ENCODE results near the gene ASIC3. TPM values are rescaled to one million over a fixed set of nuclear protein-coding genes. Genes with fewer than 3 reads are reported as not detected.
A peak's percentile ranks its signal among the peaks of the same experiment; 100 is the strongest.

The ASIC3 gene
- total RNA-seq, 6 experiments from 2014 or later = 0.53 to 1.2 (median 1.2) TPM

DNA sequence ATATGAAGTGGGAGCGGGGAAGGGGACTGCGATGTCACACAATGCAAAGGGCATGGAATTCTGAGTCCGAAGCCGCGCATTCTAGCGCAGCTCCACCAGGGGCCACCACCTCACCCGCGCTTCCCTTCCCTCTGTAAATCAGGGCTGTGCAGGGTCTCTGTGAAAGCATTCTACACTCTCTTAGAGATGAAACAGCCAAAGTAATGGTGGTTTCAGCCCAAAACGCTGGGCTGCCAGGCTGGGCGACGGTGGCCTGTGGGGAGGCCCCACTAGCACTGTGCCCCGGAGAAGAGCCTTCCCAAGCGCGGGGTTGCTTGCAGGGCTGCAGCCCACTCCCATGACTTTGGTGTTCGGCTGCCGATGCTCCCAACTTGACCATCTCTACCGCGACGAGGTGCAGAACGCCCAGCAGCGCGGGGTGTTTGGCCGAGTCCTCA, 35.4 kb upstream of the ASIC3 start:
- Histone ChIP-seq H3K27ac (no peak overlapping the region), H3K4me3 (no peak overlapping the region), H3K4me1 (peaks cover 0 to 12% (median 1%) of the 10 kb centered on the region in 4 donors), H3K9me3 (no peaks in the 10 kb centered on the region), H3K27me3 (peaks cover 0 to 4% of the 10 kb centered on the region in 2 donors), H3K36me3 (no peaks in the 10 kb centered on the region)
- ATAC-seq = peak in 2 of 4 donors; percentile 24 to 34
- TF ChIP-seq, protein P1, sequence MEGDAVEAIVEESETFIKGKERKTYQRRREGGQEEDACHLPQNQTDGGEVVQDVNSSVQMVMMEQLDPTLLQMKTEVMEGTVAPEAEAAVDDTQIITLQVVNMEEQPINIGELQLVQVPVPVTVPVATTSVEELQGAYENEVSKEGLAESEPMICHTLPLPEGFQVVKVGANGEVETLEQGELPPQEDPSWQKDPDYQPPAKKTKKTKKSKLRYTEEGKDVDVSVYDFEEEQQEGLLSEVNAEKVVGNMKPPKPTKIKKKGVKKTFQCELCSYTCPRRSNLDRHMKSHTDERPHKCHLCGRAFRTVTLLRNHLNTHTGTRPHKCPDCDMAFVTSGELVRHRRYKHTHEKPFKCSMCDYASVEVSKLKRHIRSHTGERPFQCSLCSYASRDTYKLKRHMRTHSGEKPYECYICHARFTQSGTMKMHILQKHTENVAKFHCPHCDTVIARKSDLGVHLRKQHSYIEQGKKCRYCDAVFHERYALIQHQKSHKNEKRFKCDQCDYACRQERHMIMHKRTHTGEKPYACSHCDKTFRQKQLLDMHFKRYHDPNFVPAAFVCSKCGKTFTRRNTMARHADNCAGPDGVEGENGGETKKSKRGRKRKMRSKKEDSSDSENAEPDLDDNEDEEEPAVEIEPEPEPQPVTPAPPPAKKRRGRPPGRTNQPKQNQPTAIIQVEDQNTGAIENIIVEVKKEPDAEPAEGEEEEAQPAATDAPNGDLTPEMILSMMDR (IDR thresholded peaks at IDR 0.05) = peak in 3 of 4 donors; percentile 32 to 38 (median 33)
- TF ChIP-seq POLR2A (IDR thresholded peaks at IDR 0.05) = no peak
- no peak for DNase-seq
- WGBS (ENCODE audit: insufficient coverage, low coverage, low lambda C conversion rate, missing lambda C conversion rate) = 14% methylated on average over 11 of the region's 23 CpGs
- intact Hi-C loops (cut with DNase I) = no loop called here

DNA sequence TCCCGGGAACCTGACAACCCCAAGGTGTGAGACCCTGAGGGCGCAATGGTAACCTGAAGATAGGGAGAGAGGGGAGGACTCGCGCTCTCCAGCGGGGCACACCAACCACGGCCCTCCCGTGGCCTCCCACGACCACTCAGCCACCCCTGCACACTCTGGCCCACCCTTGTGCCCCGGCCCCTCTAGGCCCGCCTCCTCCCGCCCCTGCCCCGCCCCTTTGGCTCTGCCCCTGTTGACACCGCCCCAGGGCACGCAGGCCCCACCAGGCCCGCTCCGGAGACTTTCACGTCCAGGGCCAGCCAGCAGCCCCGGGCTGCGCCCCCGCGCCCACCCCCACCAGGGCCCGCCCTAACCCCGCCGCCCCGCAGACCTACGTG, 35.0 kb upstream of the ASIC3 start:
- DNase-seq = no peak

DNA sequence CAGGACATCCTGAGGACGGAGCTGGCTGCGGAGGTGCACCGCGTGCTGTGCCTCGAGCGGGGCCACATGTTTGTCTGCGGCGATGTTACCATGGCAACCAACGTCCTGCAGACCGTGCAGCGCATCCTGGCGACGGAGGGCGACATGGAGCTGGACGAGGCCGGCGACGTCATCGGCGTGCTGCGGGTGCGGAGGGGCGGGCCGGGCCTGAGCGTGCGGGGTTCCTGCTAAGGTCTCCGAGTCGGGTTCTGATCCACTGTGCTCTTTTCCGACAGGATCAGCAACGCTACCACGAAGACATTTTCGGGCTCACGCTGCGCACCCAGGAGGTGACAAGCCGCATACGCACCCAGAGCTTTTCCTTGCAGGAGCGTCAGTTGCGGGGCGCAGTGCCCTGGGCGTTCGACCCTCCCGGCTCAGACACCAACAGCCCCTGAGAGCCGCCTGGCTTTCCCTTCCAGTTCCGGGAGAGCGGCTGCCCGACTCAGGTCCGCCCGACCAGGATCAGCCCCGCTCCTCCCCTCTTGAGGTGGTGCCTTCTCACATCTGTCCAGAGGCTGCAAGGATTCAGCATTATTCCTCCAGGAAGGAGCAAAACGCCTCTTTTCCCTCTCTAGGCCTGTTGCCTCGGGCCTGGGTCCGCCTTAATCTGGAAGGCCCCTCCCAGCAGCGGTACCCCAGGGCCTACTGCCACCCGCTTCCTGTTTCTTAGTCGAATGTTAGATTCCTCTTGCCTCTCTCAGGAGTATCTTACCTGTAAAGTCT, 34.4 kb upstream of the ASIC3 start:
- Histone ChIP-seq H3K27me3 (peaks cover 0 to 12% of the 10 kb centered on the region in 2 donors), H3K36me3 (no peaks in the 10 kb centered on the region), H3K27ac (no peak overlapping the region), H3K4me1 (peaks cover 0 to 17% (median 2%) of the 10 kb centered on the region in 4 donors), H3K9me3 (no peaks in the 10 kb centered on the region), H3K4me3 (peak overlapping the region in 1 of 3 donors; percentile 13)
- peak in 2 of 3 donors; percentile 58 to 63 for DNase-seq
- intact Hi-C loops (cut with DNase I) = no loop called here
- WGBS (ENCODE audit: insufficient coverage, low coverage, low lambda C conversion rate, missing lambda C conversion rate) = 7% methylated on average over 28 of the region's 55 CpGs
- peak in 3 of 4 donors; percentile 6 to 42 (median 23) for ATAC-seq
- TF ChIP-seq, protein P1 (IDR thresholded peaks at IDR 0.05) = no peak
- TF ChIP-seq POLR2A (IDR thresholded peaks at IDR 0.05) = no peak

More for the DNA sequence above, 35.0 kb upstream of the ASIC3 start:
- WGBS (ENCODE audit: insufficient coverage, low coverage, low lambda C conversion rate, missing lambda C conversion rate) = no CpG with 5 or more reads among the region's 26 CpGs
- TF ChIP-seq POLR2A (IDR thresholded peaks at IDR 0.05) = no peak
- TF ChIP-seq, protein P1 (IDR thresholded peaks at IDR 0.05) = no peak
- no peaks in the 10 kb centered on the region for H3K36me3 ChIP-seq
- H3K27ac ChIP-seq = no peak overlapping the region
- intact Hi-C loops (cut with DNase I) = no loop called here
- peak in 1 of 4 donors; percentile 5 for ATAC-seq
- H3K9me3 ChIP-seq = no peaks in the 10 kb centered on the region
- H3K27me3 ChIP-seq = peaks cover 0 to 7% of the 10 kb centered on the region in 2 donors
- H3K4me1 ChIP-seq = peaks cover 0 to 16% (median 2%) of the 10 kb centered on the region in 4 donors
- no peak overlapping the region for H3K4me3 ChIP-seq

DNA sequence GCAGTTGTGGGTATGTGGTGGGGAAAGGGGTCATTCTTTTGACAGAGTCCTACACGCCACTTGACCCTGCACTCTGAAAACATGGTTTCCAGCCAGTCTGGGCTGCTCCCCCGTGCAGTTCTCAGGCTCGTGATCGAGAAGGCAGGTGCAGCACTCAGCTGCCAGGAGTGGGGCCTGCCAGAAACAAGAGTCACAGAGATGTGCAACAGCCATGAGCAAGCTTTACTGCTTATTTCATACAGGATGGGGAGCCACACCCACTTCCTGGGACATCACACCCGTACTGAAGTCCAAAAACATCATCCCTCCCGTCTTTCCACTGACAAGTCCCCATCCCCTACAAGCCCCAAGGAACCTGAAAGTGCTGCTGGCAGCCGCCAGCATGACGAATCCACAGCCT, 33.4 kb upstream of the ASIC3 start:
- intact Hi-C loops (cut with DNase I) = no loop called here
- H3K9me3 ChIP-seq = no peaks in the 10 kb centered on the region
- 64% methylated on average over 7 of the region's 8 CpGs for WGBS (ENCODE audit: insufficient coverage, low coverage, low lambda C conversion rate, missing lambda C conversion rate)
- peaks cover 0 to 12% of the 10 kb centered on the region in 2 donors for H3K27me3 ChIP-seq
- ATAC-seq (no peak), DNase-seq (no peak)
- peaks cover 0 to 20% (median 2%) of the 10 kb centered on the region in 4 donors for H3K4me1 ChIP-seq
- no peak for TF ChIP-seq POLR2A (IDR thresholded peaks at IDR 0.05)
- TF ChIP-seq, protein P1 (IDR thresholded peaks at IDR 0.05) = no peak
- no peak overlapping the region for H3K4me3 ChIP-seq
- H3K36me3 ChIP-seq = no peaks in the 10 kb centered on the region
- no peak overlapping the region for H3K27ac ChIP-seq

Data from right lobe of liver (tissue), 6 donors.